ENCODE results near the gene CFAP74.

- TF ChIP-seq CTCF (IDR thresholded peaks at IDR 0.05) (no peak), POLR2A (IDR thresholded peaks at IDR 0.05) (no peak), POLR2AphosphoS5 (IDR thresholded peaks at IDR 0.05) (no peak)
Observed at GRCh38 chr1:1959459-1959839, 44.1 kb downstream of the CFAP74 start.
